GM21367 (cell line): ENCODE results near the gene OSBPL6.
"Not testable (repeated sequence)": the region's sequence is repeated elsewhere in the genome, so short reads cannot be mapped to it uniquely, and the experiment has no call there.

Experiments
- ATAC-seq: cut with Tn5 transposase; IDR thresholded peaks from one replicate; pipeline ENCODE4 v1.9.1; 2021; ENCODE audit not compliant: unreplicated experiment

The OSBPL6 gene

GRCh38 chr2:178295906-178296305 lies 101.6 kb downstream of the OSBPL6 start:
- no peak for ATAC-seq

GRCh38 chr2:178296394-178297090 lies 102.2 kb downstream of the OSBPL6 start:
- ATAC-seq = no peak

DNA sequence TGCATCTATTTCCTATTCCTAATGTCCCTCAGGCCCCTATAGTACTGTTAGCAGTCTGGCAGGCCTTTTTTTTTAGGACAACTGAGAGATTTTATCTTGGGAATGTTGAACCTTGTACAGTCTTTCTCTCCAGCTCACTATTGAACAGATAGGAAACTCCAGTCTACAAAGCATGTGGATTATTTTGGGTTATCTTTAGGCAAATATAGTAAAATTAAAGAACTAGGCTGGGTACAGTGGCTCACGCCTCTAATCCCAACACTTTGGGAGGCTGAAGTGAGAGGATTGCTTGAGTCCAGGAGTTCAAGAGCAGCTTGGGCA lies 102.7 kb downstream of the OSBPL6 start:
- ATAC-seq = no peak

GRCh38 chr2:178298785-178299212 lies 104.5 kb downstream of the OSBPL6 start:
- no peak for ATAC-seq

GRCh38 chr2:178301649-178302238 lies 107.4 kb downstream of the OSBPL6 start:
- no peak for ATAC-seq

GRCh38 chr2:178304333-178304732 lies 110.0 kb downstream of the OSBPL6 start:
- ATAC-seq = no peak

- ATAC-seq = peak; percentile 97
Measured at GRCh38 chr2:178306352-178307073, 112.2 kb downstream of the OSBPL6 start.

DNA sequence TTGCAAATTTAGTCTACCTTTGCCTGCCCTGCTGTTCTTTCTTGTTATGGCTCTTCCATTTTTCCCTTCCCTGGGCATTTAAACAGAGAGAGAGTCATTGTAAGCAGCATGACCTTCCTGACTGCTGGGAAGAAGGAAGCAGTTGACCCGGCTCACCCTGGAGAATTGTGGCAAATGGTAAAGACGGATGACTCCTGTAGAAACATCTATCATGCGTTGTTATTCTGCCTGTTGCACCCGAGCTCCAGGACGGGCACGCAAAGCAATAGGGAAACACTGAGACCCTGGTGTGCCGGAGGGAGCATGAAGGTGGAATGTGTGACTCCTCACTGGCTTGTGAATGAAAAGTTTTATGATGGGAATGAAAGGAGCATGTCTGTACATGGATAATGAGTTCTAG lies 113.3 kb downstream of the OSBPL6 start:
- no peak for ATAC-seq

- ATAC-seq = no peak
Measured at GRCh38 chr2:178309541-178309940, 115.2 kb downstream of the OSBPL6 start.

- ATAC-seq = no peak
Measured at GRCh38 chr2:178315078-178315477, 120.8 kb downstream of the OSBPL6 start.

GRCh38 chr2:178315488-178315948 lies 121.2 kb downstream of the OSBPL6 start:
- ATAC-seq = no peak

DNA sequence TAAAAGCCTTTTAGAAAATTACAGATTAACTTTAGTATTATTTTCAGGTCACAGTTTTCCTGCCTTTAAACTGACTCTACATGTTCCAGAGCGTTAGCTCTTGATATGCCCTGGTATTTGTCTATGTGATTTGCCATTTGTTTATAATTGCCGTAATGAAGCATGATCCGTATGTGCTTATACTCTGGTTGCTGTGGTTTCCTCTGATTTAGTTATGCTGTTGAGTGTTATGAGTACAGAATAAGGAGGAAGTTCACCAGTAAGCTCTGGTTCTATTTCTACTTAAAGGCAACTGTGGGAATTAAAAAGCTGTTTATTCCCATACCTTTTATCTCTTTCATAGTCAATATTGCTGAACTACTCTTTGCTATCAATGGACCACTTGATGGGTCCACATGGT lies 123.5 kb downstream of the OSBPL6 start:
- ATAC-seq = no peak

GRCh38 chr2:178320011-178320585 lies 125.8 kb downstream of the OSBPL6 start:
- ATAC-seq = no peak

- ATAC-seq = no peak
Measured at GRCh38 chr2:178322068-178322467, 127.8 kb downstream of the OSBPL6 start.

- not testable (repeated sequence) for ATAC-seq
Measured at GRCh38 chr2:178323331-178323730, 129.0 kb downstream of the OSBPL6 start.

GRCh38 chr2:178324077-178324476 lies 129.8 kb downstream of the OSBPL6 start:
- no peak for ATAC-seq

- no peak for ATAC-seq
Measured at GRCh38 chr2:178325268-178325667, 131.0 kb downstream of the OSBPL6 start.

- ATAC-seq = no peak
Measured at GRCh38 chr2:178327516-178327915, 133.2 kb downstream of the OSBPL6 start.

DNA sequence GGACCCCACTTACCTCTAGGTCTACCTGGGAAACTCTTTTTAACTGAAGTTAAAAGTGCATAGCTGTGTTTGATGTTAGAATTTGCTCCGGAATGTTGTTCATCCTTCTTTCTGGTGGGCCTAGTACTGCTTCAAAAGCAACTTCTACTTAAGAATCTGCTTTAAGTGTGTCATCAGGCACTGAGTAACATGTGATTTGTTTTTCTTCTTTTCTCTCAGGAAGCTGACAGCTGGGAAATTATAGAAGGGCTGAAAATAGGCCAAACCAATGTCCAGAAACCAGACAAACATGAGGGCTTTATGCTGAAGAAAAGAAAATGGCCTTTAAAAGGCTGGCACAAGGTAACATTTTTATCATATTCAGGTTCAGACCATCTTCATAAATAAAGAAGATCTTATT lies 133.7 kb downstream of the OSBPL6 start:
- no peak for ATAC-seq

DNA sequence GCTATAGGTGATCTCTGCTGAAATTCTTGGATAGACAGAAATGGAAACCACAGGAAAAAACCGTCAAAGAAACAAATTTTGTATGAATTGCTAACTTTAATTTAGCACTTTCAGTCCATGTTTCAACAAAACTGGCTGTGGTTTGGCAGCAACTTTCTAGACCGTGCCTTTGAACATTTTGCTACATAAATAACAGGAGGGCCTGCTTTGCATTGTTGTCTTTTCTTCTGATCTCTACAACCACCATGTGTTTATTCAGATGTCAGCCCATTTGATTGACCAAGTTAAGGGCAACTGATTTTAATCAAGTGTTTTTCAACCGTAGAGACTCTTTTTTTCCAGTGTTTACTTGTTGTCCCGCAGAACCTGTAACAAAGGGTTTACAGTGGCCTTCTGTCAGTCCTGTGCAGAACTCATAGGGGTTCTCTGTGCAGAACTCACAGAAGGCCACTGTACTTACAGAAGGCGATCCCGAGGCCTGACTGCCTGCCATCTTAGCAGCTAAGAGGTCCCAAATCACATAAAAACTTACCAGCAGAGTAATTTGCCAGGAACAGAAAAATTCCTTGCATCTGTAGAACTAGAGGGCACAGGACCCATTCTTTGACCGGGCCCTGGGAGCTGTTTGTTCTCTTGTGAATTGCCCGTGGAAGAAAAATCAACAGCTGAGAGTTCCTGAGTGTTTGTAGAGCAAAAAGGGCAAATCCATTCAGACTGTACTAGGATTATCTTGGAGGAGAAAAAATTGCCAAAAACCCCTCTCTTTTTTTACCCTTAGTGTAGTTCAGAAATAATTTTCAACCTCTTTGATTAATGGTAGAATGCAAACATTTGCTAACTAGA lies 136.1 kb downstream of the OSBPL6 start:
- no peak for ATAC-seq
